DND-41 (cell line): Measurements from ENCODE around the gene PKD1L1.

ENCODE experiments used
- CTCF ChIP-seq: IDR thresholded peaks from 2 replicates; pipeline ENCODE4 v1.5.1; 2012; ENCODE audit warnings: borderline replicate concordance, low read length, moderate library complexity, mild to moderate bottlenecking; ENCODE audit not compliant: poor library complexity, severe bottlenecking; ENCODE audit errors: extremely low read depth
- EZH2 ChIP-seq: IDR thresholded peaks from 3 replicates; pipeline ENCODE4 v1.6.1; 2012; ENCODE audit warnings: borderline replicate concordance, low read depth, mild to moderate bottlenecking, moderate library complexity, low read length, inconsistent platforms; ENCODE audit not compliant: severe bottlenecking

- TF ChIP-seq CTCF (no peak), EZH2 (no peak)
These were observed 3.1 kb upstream of the PKD1L1 start for GRCh38 chr7:47951374-47951773.
